Activated CD4-positive, alpha-beta T cell treated with anti-CD3 and anti-CD28 coated beads, Interleukin-2, amount 50 U/mL, for 16 hours (primary cell): ENCODE results near the gene SMYD3.

ENCODE experiments used
- DNase-seq: peaks from one replicate; pipeline ENCODE4 v3.0.0-alpha.2; 2020

The SMYD3 gene

DNA sequence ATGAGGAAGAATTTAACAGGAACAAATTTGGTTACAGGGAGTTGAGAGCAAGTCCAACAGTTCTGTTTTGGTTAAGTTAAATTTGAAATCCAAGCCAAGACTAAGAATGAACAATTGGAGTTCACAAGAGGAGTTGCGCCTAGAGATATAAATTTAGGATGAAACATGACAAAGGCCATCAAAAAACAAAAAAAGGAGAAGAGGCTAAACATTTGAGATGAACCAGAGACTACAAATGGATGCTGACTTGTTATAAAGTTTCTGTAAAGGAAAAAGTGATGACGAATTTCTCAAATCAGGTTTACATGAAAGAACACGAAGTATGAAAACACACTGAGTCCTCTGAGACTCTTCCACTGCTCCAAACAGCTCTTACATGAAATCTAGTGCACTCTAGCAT lies 575.6 kb downstream of the SMYD3 start:
- DNase-seq = no peak

GRCh38 chr1:245929224-245929623 lies 577.9 kb downstream of the SMYD3 start:
- DNase-seq = no peak

DNA sequence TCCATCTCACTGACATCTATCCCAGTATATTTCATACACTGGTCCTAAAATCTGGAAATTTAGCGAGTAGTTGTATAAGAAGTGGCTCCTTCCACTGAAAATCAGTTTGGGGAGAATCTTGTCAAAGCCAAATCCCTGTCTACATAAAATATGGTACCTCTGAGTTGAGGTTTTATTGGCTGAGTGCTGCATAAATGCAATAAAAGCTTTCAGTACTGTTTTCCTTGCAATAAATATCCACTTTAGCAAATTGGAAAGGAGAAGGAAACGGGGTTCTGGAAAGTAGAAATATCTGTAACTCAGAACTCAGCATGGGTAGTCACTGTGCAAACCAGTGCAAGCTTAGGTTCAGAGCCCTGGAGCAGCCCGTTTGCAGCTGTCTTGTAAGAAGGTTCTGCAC lies 580.2 kb downstream of the SMYD3 start:
- no peak for DNase-seq

DNA sequence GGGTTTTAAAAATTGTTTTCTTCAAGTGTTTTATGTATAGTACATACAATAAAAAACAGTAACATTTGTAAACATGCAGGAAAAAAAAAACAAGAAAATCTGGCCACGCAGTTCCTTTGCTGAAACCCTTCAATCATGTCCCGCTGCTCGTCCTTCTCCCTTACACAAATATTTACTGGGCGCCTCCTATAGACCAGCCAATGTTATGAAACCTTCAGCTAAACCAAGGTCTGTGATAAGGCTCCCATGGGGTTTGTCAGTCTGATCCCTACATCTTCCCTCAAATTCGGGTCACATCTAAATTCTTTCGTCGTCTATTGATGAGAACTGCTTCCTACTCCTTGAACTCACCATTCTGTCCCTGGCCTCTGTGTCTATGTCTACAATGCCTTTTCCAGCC lies 583.9 kb downstream of the SMYD3 start:
- no peak for DNase-seq

- no peak for DNase-seq
Observed at GRCh38 chr1:245921417-245921816, 585.7 kb downstream of the SMYD3 start.

DNA sequence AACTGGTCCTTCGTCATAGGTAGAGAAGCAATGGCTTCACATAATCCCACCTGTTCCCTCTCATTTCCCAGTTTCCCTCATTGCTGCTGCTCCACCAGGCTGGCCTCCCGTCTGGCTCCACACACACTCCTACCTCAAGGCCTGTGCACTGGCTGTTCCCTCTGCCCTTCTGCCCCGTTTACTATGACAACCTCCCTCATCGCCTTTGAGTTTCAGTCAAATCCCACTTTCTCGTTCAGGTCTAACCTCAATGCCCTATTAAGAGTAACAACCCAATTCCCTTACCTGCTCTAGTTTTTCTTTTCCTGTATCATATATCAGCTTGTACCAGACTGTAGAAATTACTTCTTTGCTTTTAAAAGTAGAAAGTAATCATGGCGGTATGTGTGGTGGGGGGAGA lies 589.7 kb downstream of the SMYD3 start:
- DNase-seq = no peak

DNA sequence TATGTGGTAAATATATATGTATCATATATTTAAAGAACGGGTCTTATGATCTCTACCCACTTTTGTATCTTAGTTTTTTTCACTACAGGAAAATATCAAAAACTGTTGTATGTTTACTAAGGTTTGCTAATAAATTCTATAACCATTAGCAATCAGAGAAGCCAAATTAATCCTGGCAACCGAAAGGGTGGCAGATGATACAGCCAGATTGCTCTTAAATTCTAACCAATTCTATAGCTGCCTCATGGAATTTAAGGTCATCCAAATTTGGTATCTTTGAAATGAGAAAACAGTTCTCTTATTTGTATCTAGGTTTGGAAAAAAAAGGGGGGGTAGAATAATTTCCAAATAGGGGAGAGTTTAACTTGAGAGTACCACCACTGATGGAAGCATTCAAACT lies 591.2 kb downstream of the SMYD3 start:
- no peak for DNase-seq

- DNase-seq = no peak
Observed at GRCh38 chr1:245915406-245915805, 591.7 kb downstream of the SMYD3 start.

DNA sequence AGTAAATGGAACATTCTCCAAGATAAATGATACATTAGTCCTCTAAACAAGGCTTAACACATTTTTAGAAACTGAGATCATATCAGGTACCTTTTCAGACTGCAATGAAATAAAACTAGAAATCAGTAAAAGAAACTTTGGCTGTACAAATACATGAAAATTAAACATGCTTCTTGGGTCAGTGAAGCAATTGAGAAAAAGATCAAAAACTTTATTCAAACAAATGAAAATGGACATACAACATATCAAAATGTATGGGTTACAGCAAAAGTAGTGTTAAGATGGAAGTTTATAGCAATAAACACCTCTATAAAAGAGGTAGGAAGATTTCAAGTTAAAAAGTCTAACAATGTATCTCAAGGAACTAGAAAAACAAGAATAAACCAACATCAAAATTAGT lies 598.5 kb downstream of the SMYD3 start:
- no peak for DNase-seq

DNA sequence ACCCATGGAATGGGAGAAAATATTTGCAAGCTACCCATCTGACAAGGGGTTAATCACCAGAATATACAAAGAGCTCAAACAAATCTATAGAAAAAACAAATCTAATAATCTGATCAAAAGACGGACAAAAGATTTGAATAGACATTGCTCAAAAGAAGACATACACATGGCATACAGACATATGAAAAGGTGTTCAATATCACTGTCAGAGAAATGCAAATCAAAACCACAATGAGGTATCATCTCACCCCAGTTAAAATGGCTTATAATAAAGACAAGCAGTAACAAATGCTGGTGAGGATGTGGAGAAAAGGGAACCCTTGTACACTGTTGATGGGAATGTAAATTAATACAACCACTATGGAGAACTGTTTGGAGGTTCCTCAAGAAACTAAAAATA lies 600.9 kb downstream of the SMYD3 start:
- no peak for DNase-seq

DNA sequence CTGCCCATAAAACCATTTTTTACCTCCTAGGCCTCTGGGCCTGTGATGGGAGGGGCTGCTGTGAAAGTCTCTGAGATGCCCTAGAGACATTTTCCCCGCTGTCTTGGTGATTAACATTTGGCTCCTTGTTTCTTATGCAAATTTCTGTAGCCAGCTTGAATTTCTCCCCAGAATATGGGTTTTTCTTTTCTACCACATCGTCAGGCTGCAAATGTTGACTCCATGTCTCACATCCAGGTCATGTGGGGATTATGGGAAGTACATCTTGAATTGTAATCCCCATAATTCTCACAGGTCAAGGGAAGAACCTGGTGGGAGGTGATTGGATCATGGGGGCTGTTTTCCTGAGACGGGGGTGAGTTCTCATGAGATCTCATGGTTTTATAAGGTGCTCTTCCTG lies 603.2 kb downstream of the SMYD3 start:
- no peak for DNase-seq

DNA sequence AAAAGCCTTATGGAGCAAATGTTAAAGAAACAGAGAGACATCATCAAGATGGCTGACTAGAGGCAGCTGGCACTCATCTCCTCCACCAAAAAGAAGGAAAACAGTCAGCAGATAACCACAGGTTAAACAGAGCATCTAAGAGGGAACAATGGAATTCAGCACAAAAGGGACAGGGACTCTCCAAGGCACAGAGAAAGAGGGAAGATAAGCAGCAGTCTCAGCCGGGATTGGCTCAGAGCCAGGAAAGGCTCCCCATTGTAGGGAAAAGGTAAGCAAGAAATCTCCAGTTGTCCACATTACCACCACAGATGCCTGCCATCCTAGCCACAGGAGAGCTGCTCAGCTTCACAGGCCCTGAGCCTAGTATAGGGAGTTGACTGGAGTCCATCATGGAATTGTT lies 605.5 kb downstream of the SMYD3 start:
- DNase-seq = no peak

DNA sequence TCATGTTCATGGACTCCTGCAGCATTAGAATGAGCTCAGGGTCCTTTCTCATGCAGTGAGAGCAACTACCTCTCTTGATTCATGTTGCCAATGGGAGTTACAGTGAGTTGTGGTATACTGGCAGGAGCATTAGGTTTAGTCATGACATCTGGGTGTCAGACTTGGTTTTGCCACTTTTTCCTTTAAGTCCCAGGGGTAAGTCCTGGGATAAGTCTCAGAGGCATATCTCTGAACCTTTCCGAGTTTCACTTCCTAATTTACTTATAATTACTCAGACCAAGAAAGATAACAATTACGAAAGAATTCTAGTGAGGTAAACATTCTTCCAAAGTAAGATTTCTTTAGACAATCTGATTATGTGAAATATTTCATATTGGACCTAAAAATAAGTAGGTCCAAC lies 606.0 kb downstream of the SMYD3 start:
- DNase-seq = no peak

DNA sequence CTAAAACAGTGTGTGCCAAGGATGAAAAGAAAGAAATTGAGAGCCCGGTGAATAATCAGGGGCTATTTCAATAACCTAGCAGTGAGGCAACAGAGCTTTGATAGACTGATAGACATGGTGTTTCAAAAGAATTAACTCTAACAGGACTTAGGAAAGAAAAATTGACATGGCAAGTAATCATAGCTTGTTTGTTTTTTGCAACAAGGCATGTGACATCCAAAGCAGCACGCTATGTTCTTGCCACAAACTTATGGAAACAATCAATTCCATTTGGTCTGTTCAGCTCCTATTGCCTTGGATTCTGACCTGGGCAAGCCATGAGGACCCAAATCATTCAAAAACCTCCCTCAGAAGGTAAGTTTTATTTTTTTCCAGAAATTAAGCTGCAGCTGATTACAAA lies 608.5 kb downstream of the SMYD3 start:
- DNase-seq = no peak

DNA sequence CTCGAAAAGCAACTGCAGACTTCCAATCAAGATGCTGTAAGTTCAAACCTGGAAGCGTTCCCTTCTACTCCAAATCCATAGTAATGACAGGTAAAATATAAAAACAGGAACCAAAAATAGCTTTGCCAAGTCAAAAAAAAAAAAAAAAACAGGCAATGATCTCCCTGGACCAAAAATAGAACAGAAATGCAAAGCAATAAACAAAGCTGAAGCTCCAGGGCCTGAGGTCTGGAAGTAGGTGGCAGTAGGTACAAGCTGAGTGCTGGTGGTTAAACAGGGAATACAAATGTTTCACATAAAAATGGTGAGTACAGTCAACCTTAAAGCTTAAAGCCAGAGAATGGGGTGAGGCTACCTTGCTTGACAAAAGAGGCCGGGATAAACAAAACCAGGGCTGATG lies 610.8 kb downstream of the SMYD3 start:
- no peak for DNase-seq

DNA sequence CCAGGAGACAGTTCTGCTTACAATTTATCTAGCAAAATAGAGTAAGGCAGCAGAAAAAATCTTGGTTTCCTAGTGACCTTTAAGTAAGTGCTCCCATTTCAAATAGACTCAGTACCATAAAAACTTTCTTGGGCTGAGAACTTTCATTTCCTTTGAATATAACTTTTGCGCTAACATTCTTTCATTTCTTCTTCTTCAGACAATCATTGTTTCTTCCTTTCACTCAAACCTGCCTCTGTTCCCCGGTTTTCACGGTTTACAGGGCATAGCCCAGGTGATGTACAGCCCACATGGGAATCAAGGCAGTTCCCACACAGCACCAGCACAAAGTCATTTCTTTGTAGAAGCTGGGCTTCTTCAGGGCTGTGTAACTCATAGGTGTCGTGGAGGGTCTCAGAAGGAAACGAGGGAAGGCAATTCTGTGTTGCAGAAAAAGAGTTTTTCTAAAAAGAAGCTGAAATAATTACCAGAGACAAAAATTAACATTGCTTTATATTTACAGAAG lies 611.6 kb downstream of the SMYD3 start:
- DNase-seq = no peak

GRCh38 chr1:245894843-245895242 lies 612.2 kb downstream of the SMYD3 start:
- no peak for DNase-seq

DNA sequence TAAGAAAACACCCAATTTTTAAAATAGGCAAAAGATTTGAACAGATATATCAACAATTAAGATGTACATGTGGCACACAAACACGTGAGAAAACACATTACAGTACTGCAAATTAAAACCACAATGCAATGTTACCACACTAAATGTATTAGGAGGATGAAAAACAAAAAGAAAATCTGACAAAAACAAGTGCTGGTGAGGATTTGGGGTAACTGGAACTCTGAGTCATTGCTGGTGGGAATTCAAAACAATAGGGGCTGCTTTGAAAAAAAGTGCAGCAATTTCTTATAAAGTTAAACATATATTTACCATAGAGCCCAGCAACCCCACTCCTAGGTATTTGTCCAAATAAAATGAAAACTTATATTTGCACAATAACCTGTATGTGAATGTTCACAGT lies 614.1 kb downstream of the SMYD3 start:
- DNase-seq = no peak

GRCh38 chr1:245888809-245889208 lies 618.3 kb downstream of the SMYD3 start:
- peak; percentile 1 for DNase-seq

- no peak for DNase-seq
Observed at GRCh38 chr1:245887829-245888228, 619.2 kb downstream of the SMYD3 start.

GRCh38 chr1:245881767-245882391 lies 625.2 kb downstream of the SMYD3 start:
- no peak for DNase-seq

DNA sequence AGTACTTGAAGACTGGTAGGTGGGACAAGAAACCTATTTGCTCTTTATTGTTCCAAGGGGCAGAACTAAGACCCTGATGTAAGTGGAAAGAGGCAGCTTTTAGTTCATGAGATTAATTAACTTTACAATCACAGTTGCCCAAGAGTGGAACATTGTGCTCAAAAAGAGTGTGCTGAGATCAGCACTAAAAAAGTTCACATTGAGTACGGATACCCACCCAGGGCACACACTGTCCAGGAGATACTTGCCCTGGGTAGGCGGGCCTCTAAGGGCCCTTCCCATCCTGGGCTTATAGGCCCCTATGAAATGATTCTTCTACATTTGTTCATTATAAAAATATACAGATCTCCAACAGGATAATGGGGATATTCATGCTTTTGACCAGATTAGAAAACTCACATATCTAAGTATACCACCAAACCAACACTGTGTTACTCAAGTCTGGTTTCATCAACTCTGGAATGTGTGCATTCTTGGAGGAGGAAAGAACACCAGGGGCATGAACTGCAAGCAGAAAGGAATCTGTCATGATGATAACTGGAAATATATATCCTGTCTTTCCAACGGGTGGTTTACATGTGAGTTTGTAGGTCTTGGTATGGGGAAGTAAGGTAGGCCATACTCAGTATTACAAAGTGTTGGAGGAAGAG lies 626.2 kb downstream of the SMYD3 start:
- no peak for DNase-seq

DNA sequence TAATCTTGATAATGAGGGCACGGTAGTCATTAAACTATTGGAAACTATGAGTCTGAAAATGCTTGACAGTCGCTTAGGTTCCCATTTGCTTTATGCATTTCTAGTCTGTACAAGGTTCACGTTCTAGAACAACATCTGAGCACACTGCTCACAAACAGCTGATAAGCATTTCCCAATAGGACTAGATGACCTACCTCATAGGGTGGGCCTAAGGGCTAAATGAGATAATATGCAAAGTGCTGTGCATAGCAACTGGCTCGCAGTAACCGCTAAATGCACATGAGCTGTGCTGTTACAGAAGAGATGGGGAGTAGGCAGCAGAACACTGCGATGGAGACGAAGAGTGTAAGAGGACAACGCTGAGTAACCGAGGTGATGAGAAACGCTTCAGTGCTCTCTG lies 628.0 kb downstream of the SMYD3 start:
- no peak for DNase-seq

DNA sequence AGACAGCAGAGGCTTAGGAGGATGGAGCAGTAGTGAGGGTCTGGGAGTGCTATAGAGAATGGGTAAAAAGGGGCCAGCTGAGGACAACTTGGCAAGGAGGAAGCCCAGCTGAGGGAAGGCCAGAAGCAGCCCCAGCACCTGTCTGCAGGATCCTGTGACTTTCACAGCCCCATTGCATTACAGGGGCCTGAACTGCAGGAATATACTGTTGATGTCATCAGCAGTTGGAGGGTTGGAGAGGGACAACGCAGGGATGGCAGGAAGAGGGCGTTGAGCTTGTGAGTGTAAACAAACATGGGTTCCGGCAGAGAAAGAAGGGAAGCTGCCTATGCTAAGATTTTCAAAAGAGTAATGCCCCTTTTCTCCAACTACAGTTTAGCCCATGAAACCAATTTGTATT lies 628.5 kb downstream of the SMYD3 start:
- no peak for DNase-seq

- DNase-seq = no peak
Observed at GRCh38 chr1:245877976-245878375, 629.1 kb downstream of the SMYD3 start.
